Skeletal muscle tissue (tissue), 4 donors: Measurements from ENCODE around the gene SND1. TPM values are rescaled to one million over a fixed set of nuclear protein-coding genes. Genes with fewer than 3 reads are reported as not detected.

Experiments
- H3K27ac ChIP-seq: one replicate; pipeline ENCODE4 v1.7.0; 2013; ENCODE audit warnings: mild to moderate bottlenecking, low read depth, low read length, inconsistent platforms
- H3K27me3 ChIP-seq, 3 donors: one replicate each; pipeline ENCODE4 v1.7.0; 2013; ENCODE audit warnings: low read length in 3 of 3; ENCODE audit not compliant: control insufficient read depth in 3 of 3, insufficient read depth in 3 of 3
- H3K36me3 ChIP-seq, 3 donors: one replicate each; pipeline ENCODE4 v1.7.0; 2013; ENCODE audit warnings: low read length in 3 of 3; ENCODE audit not compliant: control insufficient read depth in 3 of 3, insufficient read depth in 3 of 3
- H3K4me1 ChIP-seq, 3 donors: one replicate each; pipeline ENCODE4 v1.7.0; 2013; ENCODE audit warnings: low read length in 3 of 3, mild to moderate bottlenecking in 3 of 3; ENCODE audit not compliant: control insufficient read depth in 3 of 3, insufficient read depth in 3 of 3
- H3K4me3 ChIP-seq, 3 donors: one replicate each; pipeline ENCODE4 v1.7.0; 2013; ENCODE audit warnings: low read length in 3 of 3
- H3K9ac ChIP-seq, 3 donors: one replicate each; pipeline ENCODE4 v1.7.0; 2013; ENCODE audit warnings: low read length in 3 of 3, mild to moderate bottlenecking in 3 of 3, moderate library complexity in 2 of 3, low read depth in 1 of 3
- H3K9me3 ChIP-seq, 3 donors: one replicate each; pipeline ENCODE4 v1.7.0; 2013; ENCODE audit warnings: low read length in 3 of 3; ENCODE audit not compliant: control insufficient read depth in 3 of 3
- total RNA-seq: library from RNA; depleted of rRNA; stranded (reverse); fragments of >200 nt; gene quantifications from one replicate; pipeline ENCODE4 v1.2.3, GENCODE V29; 2014
- donor health status: Osteomylitis.

The SND1 gene
- total RNA-seq, 1 donor from 2014 or later, result 104 TPM

GRCh38 chr7:128069373-128070364 lies 417.7 kb downstream of the SND1 start:
- Histone ChIP-seq H3K9me3 (no peaks in the 10 kb centered on the region), H3K36me3 (peaks cover 3 to 5% (median 4%) of the 10 kb centered on the region in 3 donors)

GRCh38 chr7:128071376-128071775 lies 419.4 kb downstream of the SND1 start:
- Histone ChIP-seq H3K9ac (no peak overlapping the region), H3K27ac (no peak overlapping the region), H3K4me3 (no peak overlapping the region), H3K36me3 (peaks cover 3 to 5% (median 4%) of the 10 kb centered on the region in 3 donors), H3K4me1 (no peaks in the 10 kb centered on the region), H3K9me3 (no peaks in the 10 kb centered on the region), H3K27me3 (no peaks in the 10 kb centered on the region)

More at GRCh38 chr7:128069373-128070364, 417.7 kb downstream of the SND1 start:
- no peaks in the 10 kb centered on the region for H3K27me3 ChIP-seq
- no peak overlapping the region for H3K4me3 ChIP-seq
- no peaks in the 10 kb centered on the region for H3K4me1 ChIP-seq
- no peak overlapping the region for H3K9ac ChIP-seq
- H3K27ac ChIP-seq, result no peak overlapping the region

DNA sequence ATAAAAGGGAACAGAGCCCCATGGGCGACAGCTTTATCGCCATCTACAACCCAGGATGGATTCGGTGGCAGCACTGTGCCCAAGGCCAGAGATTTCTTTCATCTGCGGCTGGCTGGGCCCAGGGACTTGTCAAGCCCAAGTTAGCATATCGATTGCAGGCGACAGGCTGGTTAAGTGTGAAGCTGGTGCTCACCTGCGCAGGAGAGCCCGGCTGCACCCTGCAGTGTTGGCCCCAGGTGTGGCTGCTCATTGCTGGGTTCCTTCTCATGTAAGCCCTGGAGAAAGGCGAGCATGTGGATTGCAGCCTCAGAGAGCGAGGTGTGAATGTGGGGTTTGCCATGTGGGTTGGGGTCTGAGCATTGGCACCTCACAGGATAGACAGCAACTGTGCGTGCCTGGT lies 419.8 kb downstream of the SND1 start:
- H3K27me3 ChIP-seq, result no peaks in the 10 kb centered on the region
- H3K4me3 ChIP-seq, result no peak overlapping the region
- peaks cover 4 to 5% (median 5%) of the 10 kb centered on the region in 3 donors for H3K36me3 ChIP-seq
- H3K9me3 ChIP-seq, result no peaks in the 10 kb centered on the region
- H3K9ac ChIP-seq, result no peak overlapping the region
- no peak overlapping the region for H3K27ac ChIP-seq
- peaks cover 0 to 2% (median 0%) of the 10 kb centered on the region in 3 donors for H3K4me1 ChIP-seq

- Histone ChIP-seq H3K4me3 (no peak overlapping the region), H3K27ac (no peak overlapping the region), H3K4me1 (peaks cover 0 to 3% (median 0%) of the 10 kb centered on the region in 3 donors), H3K27me3 (no peaks in the 10 kb centered on the region), H3K9me3 (no peaks in the 10 kb centered on the region), H3K9ac (no peak overlapping the region), H3K36me3 (peaks cover 4 to 10% (median 6%) of the 10 kb centered on the region in 3 donors)
Measured at GRCh38 chr7:128073671-128074310, 421.8 kb downstream of the SND1 start.

- Histone ChIP-seq H3K36me3 (peaks cover 4 to 11% (median 10%) of the 10 kb centered on the region in 3 donors), H3K9ac (no peak overlapping the region), H3K4me1 (peaks cover 0 to 3% (median 0%) of the 10 kb centered on the region in 3 donors), H3K27ac (no peak overlapping the region), H3K4me3 (no peak overlapping the region), H3K9me3 (no peaks in the 10 kb centered on the region), H3K27me3 (no peaks in the 10 kb centered on the region)
Measured at GRCh38 chr7:128074336-128074735, 422.3 kb downstream of the SND1 start.

GRCh38 chr7:128074736-128075135 lies 422.7 kb downstream of the SND1 start:
- peaks cover 4 to 11% (median 10%) of the 10 kb centered on the region in 3 donors for H3K36me3 ChIP-seq
- H3K9me3 ChIP-seq, result no peaks in the 10 kb centered on the region
- H3K4me3 ChIP-seq, result no peak overlapping the region
- no peak overlapping the region for H3K9ac ChIP-seq
- no peak overlapping the region for H3K27ac ChIP-seq
- peaks cover 0 to 3% (median 0%) of the 10 kb centered on the region in 3 donors for H3K4me1 ChIP-seq
- H3K27me3 ChIP-seq, result no peaks in the 10 kb centered on the region

DNA sequence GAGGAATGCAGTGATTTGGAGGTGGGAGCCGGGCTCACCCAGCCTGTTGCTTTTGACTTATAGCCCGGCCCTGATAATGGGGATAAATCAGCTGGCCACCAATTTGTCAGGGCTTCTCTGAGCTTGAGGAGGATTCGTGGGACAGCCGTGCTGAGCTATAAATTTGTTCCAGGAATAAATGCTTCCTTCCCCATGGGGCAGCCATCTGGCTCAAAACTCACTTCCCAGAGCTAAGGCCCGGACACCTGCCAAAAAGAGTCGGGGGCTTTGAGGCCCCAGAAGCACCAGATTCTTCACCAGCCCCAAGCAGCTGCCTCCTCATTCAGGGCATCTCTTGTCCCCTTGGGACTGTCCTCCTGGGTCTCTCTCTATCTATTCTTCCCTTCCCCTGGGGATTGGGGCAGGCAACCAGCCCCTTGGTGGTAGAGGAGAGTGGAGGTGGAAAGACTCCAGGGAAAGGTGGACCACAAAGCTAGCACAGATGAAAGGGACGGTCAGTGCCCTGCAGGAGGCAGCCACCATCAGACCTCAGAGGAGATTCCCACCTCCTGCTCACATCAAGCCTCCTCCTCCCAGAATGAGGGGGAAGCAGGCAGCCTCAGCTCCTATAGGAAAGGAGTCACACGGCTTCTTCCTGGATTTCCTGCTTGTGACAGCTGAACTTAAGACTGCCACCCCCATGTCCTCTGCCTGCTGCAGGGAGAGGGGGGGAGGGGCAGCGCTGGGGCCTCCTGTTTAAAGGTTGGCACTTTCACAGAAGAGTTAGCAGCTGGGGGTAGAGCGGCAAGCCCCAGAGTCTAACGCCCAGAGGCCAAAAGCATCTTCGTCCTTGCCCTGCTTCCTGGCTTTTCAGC lies 423.5 kb downstream of the SND1 start:
- Histone ChIP-seq H3K27ac (no peak overlapping the region), H3K9me3 (no peaks in the 10 kb centered on the region), H3K9ac (no peak overlapping the region), H3K27me3 (no peaks in the 10 kb centered on the region), H3K4me3 (no peak overlapping the region), H3K36me3 (peaks cover 4 to 11% (median 10%) of the 10 kb centered on the region in 3 donors), H3K4me1 (peaks cover 0 to 3% (median 0%) of the 10 kb centered on the region in 3 donors)

GRCh38 chr7:128076196-128076795 lies 424.3 kb downstream of the SND1 start:
- H3K4me1 ChIP-seq, result peaks cover 0 to 3% (median 0%) of the 10 kb centered on the region in 3 donors
- no peak overlapping the region for H3K4me3 ChIP-seq
- no peak overlapping the region for H3K27ac ChIP-seq
- H3K9me3 ChIP-seq, result no peaks in the 10 kb centered on the region
- H3K9ac ChIP-seq, result no peak overlapping the region
- H3K36me3 ChIP-seq, result peaks cover 5 to 13% (median 12%) of the 10 kb centered on the region in 3 donors
- no peaks in the 10 kb centered on the region for H3K27me3 ChIP-seq

DNA sequence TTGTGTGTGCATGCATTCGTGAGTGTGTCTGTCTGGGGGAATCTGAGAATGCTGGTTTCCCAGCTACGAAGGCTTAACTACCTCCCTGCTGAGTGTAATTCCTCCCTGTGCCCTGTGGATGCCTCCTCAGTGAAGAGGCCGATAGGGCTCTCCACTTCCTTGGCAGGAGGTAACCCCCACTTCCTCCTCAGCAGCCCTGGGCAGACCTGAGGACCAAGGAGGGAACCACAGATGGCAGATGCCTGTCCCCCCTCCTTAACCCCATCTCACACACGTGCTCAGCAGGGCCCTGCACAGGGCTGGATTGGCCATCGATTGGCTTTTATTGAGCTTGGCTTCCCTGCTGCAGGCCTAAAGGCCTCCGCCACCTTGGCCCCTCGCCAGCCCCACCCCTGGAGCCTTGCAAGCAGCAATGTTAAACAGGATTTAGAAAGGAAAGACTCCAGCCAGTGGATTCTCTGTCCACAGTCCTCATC lies 424.8 kb downstream of the SND1 start:
- Histone ChIP-seq H3K4me1 (peaks cover 0 to 3% (median 0%) of the 10 kb centered on the region in 3 donors), H3K27ac (no peak overlapping the region), H3K36me3 (peaks cover 11 to 17% (median 14%) of the 10 kb centered on the region in 3 donors), H3K27me3 (no peaks in the 10 kb centered on the region), H3K4me3 (no peak overlapping the region), H3K9ac (no peak overlapping the region), H3K9me3 (no peaks in the 10 kb centered on the region)
